ENCODE measurements around the gene CYBA.

Gene CYBA

DNA sequence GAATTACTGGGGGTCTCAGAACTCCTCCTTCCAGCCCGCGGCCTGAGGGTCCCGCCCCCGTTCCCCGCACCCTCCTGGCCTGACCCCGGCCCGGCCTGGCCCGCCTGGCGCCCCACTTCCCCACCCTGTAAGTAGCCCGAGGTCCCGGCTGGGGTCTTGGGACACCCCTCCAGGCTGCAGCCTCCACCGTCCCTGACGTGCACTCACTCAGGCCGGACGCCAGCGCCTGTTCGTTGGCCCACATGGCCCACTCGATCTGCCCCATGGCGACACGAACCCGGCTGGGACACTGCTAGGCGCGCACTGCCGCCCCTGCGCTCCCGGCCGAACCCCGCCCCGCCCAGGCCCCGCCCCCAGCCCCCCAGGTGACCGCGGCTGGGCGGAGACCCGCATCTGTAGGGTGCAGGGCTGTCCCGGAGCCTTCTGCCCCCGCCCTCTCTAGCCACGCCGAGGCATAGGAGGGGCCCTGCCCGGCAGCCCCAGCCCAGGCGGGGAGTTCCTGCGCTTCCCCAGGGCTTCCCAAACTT, at the start of gene CYBA:
Gene CYBA, minus strand, starts transcription at position 305 of the 527 bp plus-strand sequence. Its CDS starts 40 bp downstream, at position 265.
- Histone ChIP-seq H3K36me3 (peaks cover 24 to 73% (median 44%) of the 10 kb centered on the region in 11 experiments), H4K20me1 (peaks cover 46 to 58% (median 50%) of the 10 kb centered on the region in 11 experiments), H3K4me3 (peak within 1 kb of the TSS; percentile 83 to 99 (median 94)), H3K4me2 (peak within 1 kb of the TSS; percentile 92 to 100 (median 100)), H3K9me3 (replicated peaks in 1 of 11) (no peaks in the 10 kb centered on the region), H3K27ac (peak within 1 kb of the TSS; percentile 65 to 99 (median 97)), H3K9ac (peak within 1 kb of the TSS; percentile 85 to 99 (median 96)), H3K4me1 (peaks cover 62 to 92% (median 85%) of the 10 kb centered on the region in 10 experiments), H3K27me3 (no peaks in the 10 kb centered on the region)
- TF ChIP-seq Cebpa-rat (IDR thresholded peaks at IDR 0.05): no peak

DNA sequence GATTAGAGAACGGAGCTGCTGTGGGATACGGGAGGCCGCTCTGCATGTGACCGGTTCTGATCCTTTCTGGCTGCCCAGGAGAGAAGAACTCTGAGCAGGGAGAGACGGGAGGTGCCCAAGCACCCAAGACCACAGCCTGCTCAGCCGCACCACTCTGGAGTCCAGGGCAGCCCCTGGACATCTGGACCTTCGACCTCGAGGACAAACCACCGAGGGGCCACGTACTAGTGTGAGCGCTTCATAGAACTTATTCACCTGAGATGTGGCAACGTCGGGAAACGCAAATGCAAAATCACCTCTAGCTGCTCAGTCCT, 49.4 kb upstream of the CYBA start:
- peak overlapping the region; percentile 96 to 100 (median 99) for H3K4me2 ChIP-seq
- H3K9ac ChIP-seq: peak overlapping the region in 10 of 11 experiments; percentile 59 to 92 (median 86); a peak in 20 of 22 replicates
- peaks cover 0 to 17% (median 11%) of the 10 kb centered on the region in 11 experiments; a peak in 12 of 22 replicates for H3K27me3 ChIP-seq
- H4K20me1 ChIP-seq: peaks cover 6 to 44% (median 28%) of the 10 kb centered on the region in 11 experiments; a peak in 14 of 22 replicates
- no peaks in the 10 kb centered on the region for H3K9me3 ChIP-seq (replicated peaks in 1 of 11)
- peak overlapping the region; percentile 31 to 99 (median 94); a peak in 19 of 20 replicates for H3K4me3 ChIP-seq
- no peak for TF ChIP-seq Cebpa-rat (IDR thresholded peaks at IDR 0.05)
- H3K36me3 ChIP-seq: peaks cover 6 to 65% (median 46%) of the 10 kb centered on the region in 11 experiments; a peak in 21 of 22 replicates
- peaks cover 80 to 98% (median 87%) of the 10 kb centered on the region in 10 experiments for H3K4me1 ChIP-seq
- peak overlapping the region in 10 of 11 experiments; percentile 85 to 97 (median 94); a peak in 20 of 22 replicates for H3K27ac ChIP-seq

DNA sequence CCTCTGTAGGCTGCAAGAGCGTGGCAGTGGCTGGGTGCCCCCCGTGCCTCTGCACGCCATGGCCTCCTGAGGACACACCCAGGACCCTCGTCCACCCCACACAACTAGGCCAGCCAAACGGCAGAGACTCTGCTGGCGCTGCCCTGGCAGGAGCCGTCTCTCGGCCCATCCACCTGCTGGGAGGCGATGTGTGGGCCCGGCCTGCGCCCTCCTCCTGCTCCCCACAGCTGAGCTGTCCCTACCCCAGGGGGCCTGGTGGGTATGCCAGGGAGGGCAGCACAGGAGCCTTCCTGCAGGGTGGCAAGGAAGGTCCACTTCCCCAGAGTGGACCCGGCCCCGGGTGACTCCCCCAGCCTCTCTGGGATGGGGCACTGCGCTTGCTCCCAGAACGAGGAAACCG, 48.3 kb upstream of the CYBA start:
- Histone ChIP-seq H3K9ac (peak overlapping the region; percentile 6 to 92 (median 86); a peak in 21 of 22 replicates), H3K4me3 (peak overlapping the region in 7 of 10 experiments; percentile 9 to 98 (median 94); a peak in 10 of 20 replicates), H3K27me3 (peaks cover 0 to 6% (median under 1%) of the 10 kb centered on the region in 11 experiments; a peak in 8 of 22 replicates), H3K9me3 (replicated peaks in 1 of 11) (no peaks in the 10 kb centered on the region), H4K20me1 (peaks cover 6 to 46% (median 17%) of the 10 kb centered on the region in 11 experiments; a peak in 14 of 22 replicates), H3K27ac (peak overlapping the region in 10 of 11 experiments; percentile 29 to 97 (median 94); a peak in 15 of 22 replicates), H3K4me2 (peak overlapping the region; percentile 96 to 100 (median 99)), H3K4me1 (peaks cover 69 to 98% (median 81%) of the 10 kb centered on the region in 10 experiments), H3K36me3 (peaks cover 6 to 68% (median 46%) of the 10 kb centered on the region in 11 experiments; a peak in 21 of 22 replicates)
- no peak for TF ChIP-seq Cebpa-rat (IDR thresholded peaks at IDR 0.05)

DNA sequence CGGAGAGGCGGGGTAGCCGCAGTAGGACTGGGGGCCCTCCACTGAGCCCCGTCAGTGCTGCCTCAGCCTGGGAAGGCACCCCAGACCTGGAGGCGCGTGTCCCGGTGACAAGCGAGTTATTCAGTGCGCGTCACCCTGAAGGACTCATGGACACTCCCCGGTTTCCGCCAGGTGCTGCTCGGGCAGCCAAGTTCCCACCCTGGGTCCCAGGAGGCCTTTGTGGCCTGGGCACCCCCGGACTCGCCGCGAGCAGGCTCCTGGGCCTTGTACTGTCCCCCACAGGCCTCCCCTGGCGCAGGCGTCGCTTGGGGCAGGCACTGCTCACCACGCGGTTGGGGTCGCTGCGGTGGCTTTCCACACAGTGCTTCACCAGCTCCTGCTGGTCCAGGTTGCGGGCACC, 47.8 kb upstream of the CYBA start:
- Histone ChIP-seq H4K20me1 (peaks cover 6 to 46% (median 16%) of the 10 kb centered on the region in 11 experiments; a peak in 14 of 22 replicates), H3K9ac (peak overlapping the region; percentile 6 to 92 (median 86); a peak in 21 of 22 replicates), H3K4me3 (peak overlapping the region in 7 of 10 experiments; percentile 9 to 98 (median 94); a peak in 9 of 20 replicates), H3K36me3 (peaks cover 6 to 68% (median 46%) of the 10 kb centered on the region in 11 experiments; a peak in 21 of 22 replicates), H3K4me1 (peaks cover 66 to 98% (median 80%) of the 10 kb centered on the region in 10 experiments), H3K9me3 (replicated peaks in 1 of 11) (no peaks in the 10 kb centered on the region), H3K27ac (peak overlapping the region in 10 of 11 experiments; percentile 8 to 97 (median 94); a peak in 16 of 22 replicates), H3K27me3 (peaks cover 0 to under 1% (median 0%) of the 10 kb centered on the region in 11 experiments; a peak in 1 of 22 replicates), H3K4me2 (peak overlapping the region; percentile 96 to 100 (median 99))
- no peak for TF ChIP-seq Cebpa-rat (IDR thresholded peaks at IDR 0.05)

DNA sequence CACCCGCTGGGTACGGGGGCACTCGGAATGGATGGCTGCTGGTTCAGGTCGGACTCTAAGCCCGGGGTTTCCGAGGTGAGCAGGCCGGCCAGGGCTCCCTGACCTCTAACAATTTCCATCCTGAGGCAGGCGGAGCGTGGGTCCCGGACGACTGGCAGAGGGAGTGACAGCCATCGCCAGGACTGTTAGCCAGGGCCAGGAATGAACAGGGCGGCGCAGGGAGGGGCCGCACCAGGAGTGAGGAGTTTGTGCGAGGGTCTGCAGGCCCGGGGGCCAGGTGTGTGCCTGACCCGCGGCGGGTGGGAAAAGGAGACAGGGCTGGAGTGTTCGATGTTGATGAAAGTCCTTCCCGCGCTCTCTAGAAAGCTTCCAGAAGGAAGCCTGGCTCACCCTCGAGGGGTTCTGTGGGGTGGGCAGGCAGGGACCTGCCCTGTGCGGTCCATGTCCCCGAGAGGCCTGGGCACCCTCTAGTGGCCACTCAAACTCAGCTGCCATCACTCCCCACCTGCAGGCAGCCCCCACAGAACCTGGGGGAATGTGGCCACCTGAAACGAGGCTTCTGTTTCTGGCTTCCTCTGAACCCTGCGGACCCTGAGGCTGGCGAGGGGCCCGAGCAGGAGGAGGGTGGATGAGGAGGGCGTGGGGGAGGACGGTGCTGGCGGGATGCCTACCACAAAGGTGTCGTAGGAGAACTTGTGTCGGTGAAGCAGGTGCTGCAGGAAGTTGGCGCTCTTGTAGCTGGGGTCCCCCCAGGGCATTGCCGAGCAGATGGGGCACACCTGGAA, 47.2 kb upstream of the CYBA start:
- Histone ChIP-seq H3K4me1 (peaks cover 63 to 99% (median 80%) of the 10 kb centered on the region in 10 experiments), H3K27ac (peak overlapping the region in 10 of 11 experiments; percentile 8 to 97 (median 94); a peak in 16 of 22 replicates), H3K4me3 (peak overlapping the region in 6 of 10 experiments; percentile 18 to 98 (median 94); a peak in 8 of 20 replicates)

DNA sequence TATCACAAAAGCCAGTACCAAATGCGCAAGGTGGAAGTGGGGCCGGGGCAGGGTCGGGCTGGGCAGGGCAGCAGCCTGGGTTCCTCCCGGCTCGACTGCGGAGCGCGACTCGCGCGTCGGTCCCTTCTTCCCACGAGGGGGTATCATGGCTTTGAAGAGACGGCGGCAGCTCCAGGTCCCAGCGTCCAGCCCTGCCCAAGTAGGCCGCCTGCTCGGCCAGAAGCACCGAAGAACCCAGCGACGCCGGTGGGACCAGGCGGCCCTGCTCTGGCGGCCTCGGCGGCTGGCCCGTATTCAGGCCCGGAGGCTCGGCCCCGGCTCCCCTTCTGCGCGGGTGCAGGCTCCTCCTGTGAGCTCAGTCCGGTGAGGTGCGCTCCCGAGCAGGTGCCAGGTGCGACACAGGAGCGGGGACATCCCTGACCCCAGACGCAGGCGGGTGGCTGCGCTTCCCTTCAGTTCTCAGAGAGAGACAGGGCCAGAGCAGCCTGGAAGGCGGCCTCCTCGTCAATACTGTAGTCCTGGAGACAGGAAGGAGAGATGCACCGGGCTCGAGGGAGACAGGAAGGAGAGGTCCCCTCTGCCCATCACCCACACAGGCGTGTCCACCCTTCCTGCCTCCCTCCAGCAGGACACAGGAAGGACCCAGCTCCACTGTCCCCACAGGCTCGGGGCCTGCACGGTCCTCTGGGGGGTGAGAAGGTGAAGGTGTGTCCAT, 46.4 kb upstream of the CYBA start:
- Histone ChIP-seq H3K4me1 (peaks cover 63 to 99% (median 80%) of the 10 kb centered on the region in 10 experiments), H3K9me3 (replicated peaks in 1 of 11) (no peaks in the 10 kb centered on the region), H3K4me2 (peak overlapping the region; percentile 96 to 100 (median 99)), H3K4me3 (peak overlapping the region in 1 of 10 experiments; percentile 95; a peak in 3 of 20 replicates), H3K9ac (peak overlapping the region in 7 of 11 experiments; percentile 10 to 92 (median 86); a peak in 10 of 22 replicates), H4K20me1 (peaks cover 6 to 46% (median 15%) of the 10 kb centered on the region in 11 experiments; a peak in 14 of 22 replicates), H3K27me3 (no peaks in the 10 kb centered on the region), H3K36me3 (peaks cover 6 to 64% (median 46%) of the 10 kb centered on the region in 11 experiments; a peak in 21 of 22 replicates), H3K27ac (peak overlapping the region in 3 of 11 experiments; percentile 96 to 97 (median 96); a peak in 4 of 22 replicates)
- no peak for TF ChIP-seq Cebpa-rat (IDR thresholded peaks at IDR 0.05)

More for the DNA sequence above, 47.2 kb upstream of the CYBA start:
- peak overlapping the region; percentile 96 to 100 (median 99) for H3K4me2 ChIP-seq
- H3K36me3 ChIP-seq: peaks cover 6 to 68% (median 46%) of the 10 kb centered on the region in 11 experiments; a peak in 21 of 22 replicates
- H3K27me3 ChIP-seq: no peaks in the 10 kb centered on the region
- peaks cover 6 to 46% (median 15%) of the 10 kb centered on the region in 11 experiments; a peak in 14 of 22 replicates for H4K20me1 ChIP-seq
- no peaks in the 10 kb centered on the region for H3K9me3 ChIP-seq (replicated peaks in 1 of 11)
- TF ChIP-seq Cebpa-rat (IDR thresholded peaks at IDR 0.05): no peak
- peak overlapping the region; percentile 6 to 92 (median 86); a peak in 20 of 22 replicates for H3K9ac ChIP-seq

DNA sequence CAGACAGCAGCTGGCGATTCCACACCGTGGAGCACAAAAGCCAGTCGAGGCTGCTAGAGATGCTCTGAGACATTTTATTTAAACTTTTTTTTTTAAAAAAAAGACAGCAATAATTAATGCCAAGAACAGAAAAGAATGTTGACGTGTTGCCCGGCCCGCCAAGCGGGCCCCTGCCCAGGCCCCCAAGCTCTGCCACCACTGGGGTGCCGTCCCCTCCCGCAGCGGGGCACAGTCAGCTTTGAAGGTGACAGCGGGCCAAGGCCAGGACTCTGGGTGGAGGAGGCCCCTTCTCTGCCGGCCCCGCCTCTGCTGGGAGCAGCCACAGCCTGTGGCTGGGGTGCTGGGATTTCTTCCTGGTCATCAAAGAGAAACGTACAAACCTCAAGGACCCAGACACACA, 45.6 kb upstream of the CYBA start:
- peaks cover 6 to 60% (median 46%) of the 10 kb centered on the region in 11 experiments; a peak in 21 of 22 replicates for H3K36me3 ChIP-seq
- H3K4me3 ChIP-seq: no peak overlapping the region
- peak overlapping the region in 5 of 11 experiments; percentile 5 to 100 (median 92); a peak in 3 of 22 replicates for H3K4me2 ChIP-seq
- peak overlapping the region in 1 of 11 experiments; percentile 31; a peak in 1 of 22 replicates for H3K27ac ChIP-seq
- H3K9me3 ChIP-seq (replicated peaks in 1 of 11): no peaks in the 10 kb centered on the region
- H4K20me1 ChIP-seq: peaks cover 6 to 46% (median 15%) of the 10 kb centered on the region in 11 experiments; a peak in 14 of 22 replicates
- H3K27me3 ChIP-seq: no peaks in the 10 kb centered on the region
- no peak for TF ChIP-seq Cebpa-rat (IDR thresholded peaks at IDR 0.05)
- H3K4me1 ChIP-seq: peaks cover 63 to 99% (median 80%) of the 10 kb centered on the region in 10 experiments
- H3K9ac ChIP-seq: peak overlapping the region in 6 of 11 experiments; percentile 12 to 33 (median 19); a peak in 6 of 22 replicates

Data from BLaER1 treated with 17β-estradiol and CSF1 and Interleukin-3, amounts not matched to agents 10 nM and 100 nM (cell line).